GM20431 (cell line): ENCODE data around the gene DNMBP.
"Not testable (repeated sequence)": the region's sequence is repeated elsewhere in the genome, so short reads cannot be mapped to it uniquely, and the experiment has no call there.

Experiments
- in situ Hi-C: fragments of 300-500 bp; cut with MseI, MboI; formaldehyde crosslinking; loops from one replicate; pipeline ENCODE4 v1.15.0; 2020; ENCODE audit warnings: low sequenced_read_pairs; ENCODE audit not compliant: unreplicated experiment

The DNMBP gene

GRCh38 chr10:99874341-99875085 lies 135.2 kb downstream of the DNMBP start:
- in situ Hi-C loops, result no loop called here

GRCh38 chr10:99873846-99874245 lies 135.9 kb downstream of the DNMBP start:
- in situ Hi-C loops, result no loop called here

- in situ Hi-C loops, result no loop called here
Observed at GRCh38 chr10:99872367-99873162, 137.2 kb downstream of the DNMBP start.

- in situ Hi-C loops, result no loop called here
Observed at GRCh38 chr10:99870123-99870730, 139.5 kb downstream of the DNMBP start.

- in situ Hi-C loops, result no loop called here
Observed at GRCh38 chr10:99869581-99870122, 140.1 kb downstream of the DNMBP start.

- in situ Hi-C loops, result not testable (repeated sequence)
Observed at GRCh38 chr10:99867250-99867649, 142.5 kb downstream of the DNMBP start.

GRCh38 chr10:99863535-99864240 lies 146.1 kb downstream of the DNMBP start:
- in situ Hi-C loops, result not testable (repeated sequence)

- in situ Hi-C loops, result no loop called here
Observed at GRCh38 chr10:99860466-99860865, 149.3 kb downstream of the DNMBP start.

- in situ Hi-C loops, result loop anchor here (10.0 kb wide), 1 partner anchor 185 kb away; no protein-coding TSS in a partner anchor
Observed at GRCh38 chr10:99859585-99859984, 150.2 kb downstream of the DNMBP start.

GRCh38 chr10:99858849-99859248 lies 150.9 kb downstream of the DNMBP start:
- in situ Hi-C loops, result loop anchor here (10.0 kb wide), 1 partner anchor 186 kb away; no protein-coding TSS in a partner anchor

- in situ Hi-C loops, result loop anchor here (10.0 kb wide), 1 partner anchor 189 kb away; no protein-coding TSS in a partner anchor
Observed at GRCh38 chr10:99855479-99856071, 154.2 kb downstream of the DNMBP start.

GRCh38 chr10:99854860-99855259 lies 154.9 kb downstream of the DNMBP start:
- in situ Hi-C loops, result loop anchor here (10.0 kb wide), 1 partner anchor 190 kb away; no protein-coding TSS in a partner anchor

GRCh38 chr10:99853655-99854054 lies 156.1 kb downstream of the DNMBP start:
- in situ Hi-C loops, result loop anchor here (10.0 kb wide), 1 partner anchor 191 kb away; no protein-coding TSS in a partner anchor

- in situ Hi-C loops, result loop anchor here (10.0 kb wide), 1 partner anchor 192 kb away; no protein-coding TSS in a partner anchor
Observed at GRCh38 chr10:99852481-99853213, 157.1 kb downstream of the DNMBP start.

GRCh38 chr10:99851825-99852224 lies 157.9 kb downstream of the DNMBP start:
- in situ Hi-C loops, result loop anchor here (10.0 kb wide), 1 partner anchor 193 kb away; no protein-coding TSS in a partner anchor

GRCh38 chr10:99850767-99851340 lies 158.9 kb downstream of the DNMBP start:
- in situ Hi-C loops, result loop anchor here (10.0 kb wide), 1 partner anchor 194 kb away; no protein-coding TSS in a partner anchor

GRCh38 chr10:99850021-99850766 lies 159.6 kb downstream of the DNMBP start:
- in situ Hi-C loops, result loop anchor here (10.0 kb wide), 1 partner anchor 195 kb away; no protein-coding TSS in a partner anchor
